Muscle layer of colon (tissue), 2 donors: ENCODE data around the gene DYDC2.
"Not testable (repeated sequence)": the region's sequence is repeated elsewhere in the genome, so short reads cannot be mapped to it uniquely, and the experiment has no call there.

Source experiments
- H3K27ac ChIP-seq: one replicate; pipeline ENCODE4 v1.7.0; 2013; ENCODE audit warnings: low read depth, mild to moderate bottlenecking, low read length, moderate library complexity
- H3K27me3 ChIP-seq, 2 donors: one replicate each; pipeline ENCODE4 v1.7.0; 2013; ENCODE audit warnings: low read length in 2 of 2, mild to moderate bottlenecking in 2 of 2; ENCODE audit not compliant: insufficient read depth in 2 of 2, control insufficient read depth in 1 of 2
- H3K36me3 ChIP-seq: one replicate; pipeline ENCODE4 v1.7.0; 2013; ENCODE audit warnings: mild to moderate bottlenecking, low read length; ENCODE audit not compliant: insufficient read depth
- H3K4me1 ChIP-seq: one replicate; pipeline ENCODE4 v1.7.0; 2013; ENCODE audit warnings: mild to moderate bottlenecking, low read length; ENCODE audit not compliant: insufficient read depth
- H3K4me3 ChIP-seq, 2 donors: one replicate each; pipeline ENCODE4 v1.7.0; 2013; ENCODE audit warnings: low read length in 2 of 2, low read depth in 1 of 2, mild to moderate bottlenecking in 1 of 2, moderate library complexity in 1 of 2
- H3K9ac ChIP-seq: one replicate; pipeline ENCODE4 v1.7.0; 2013; ENCODE audit warnings: low read length
- H3K9me3 ChIP-seq: one replicate; pipeline ENCODE4 v1.7.0; 2013; ENCODE audit warnings: mild to moderate bottlenecking, low read length
- donor health status: abdominal sarcoma.
- donor health status: Adenocarcinoma of cecum.

Gene DYDC2

DNA sequence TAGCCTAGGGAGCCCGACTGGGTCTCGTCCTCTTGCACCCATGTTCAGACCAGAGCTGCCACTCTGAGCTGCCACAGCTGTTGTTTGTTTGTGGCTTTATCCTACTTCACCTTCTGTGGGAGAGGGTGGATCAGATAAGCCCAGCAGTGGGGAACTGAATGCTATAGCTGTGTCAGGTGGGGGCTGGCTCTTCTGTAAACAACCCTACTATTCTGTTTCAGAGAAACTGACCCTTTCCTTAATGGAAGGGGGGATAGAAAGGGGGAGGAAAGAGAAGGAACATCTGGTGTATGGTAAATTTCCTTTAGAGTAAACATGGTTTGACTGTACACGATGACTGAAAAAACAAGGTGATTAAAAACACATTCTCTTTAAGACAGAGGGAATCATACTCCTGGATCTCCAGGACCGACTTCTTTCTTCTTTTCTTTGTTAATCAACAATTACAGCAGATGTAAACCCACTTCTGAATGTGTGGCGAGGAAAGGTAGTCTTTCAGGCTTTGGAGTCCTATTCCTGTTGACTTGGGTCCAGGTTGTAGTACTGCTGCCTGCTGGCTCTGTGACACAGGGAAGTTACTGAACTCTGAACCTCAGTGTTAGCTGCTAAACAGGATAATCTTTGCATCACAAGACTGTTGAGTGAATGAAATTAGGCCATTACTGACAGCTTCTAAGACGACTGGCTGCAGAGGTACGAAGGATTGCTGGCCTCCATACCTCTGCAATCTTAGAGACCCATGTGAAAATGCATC, 57.7 kb downstream of the DYDC2 start:
- Histone ChIP-seq H3K27ac (peak overlapping the region; percentile 82), H3K4me1 (peaks cover 73% of the 10 kb centered on the region), H3K27me3 (no peaks in the 10 kb centered on the region), H3K36me3 (no peaks in the 10 kb centered on the region), H3K4me3 (no peak overlapping the region), H3K9ac (no peak overlapping the region), H3K9me3 (no peaks in the 10 kb centered on the region)

DNA sequence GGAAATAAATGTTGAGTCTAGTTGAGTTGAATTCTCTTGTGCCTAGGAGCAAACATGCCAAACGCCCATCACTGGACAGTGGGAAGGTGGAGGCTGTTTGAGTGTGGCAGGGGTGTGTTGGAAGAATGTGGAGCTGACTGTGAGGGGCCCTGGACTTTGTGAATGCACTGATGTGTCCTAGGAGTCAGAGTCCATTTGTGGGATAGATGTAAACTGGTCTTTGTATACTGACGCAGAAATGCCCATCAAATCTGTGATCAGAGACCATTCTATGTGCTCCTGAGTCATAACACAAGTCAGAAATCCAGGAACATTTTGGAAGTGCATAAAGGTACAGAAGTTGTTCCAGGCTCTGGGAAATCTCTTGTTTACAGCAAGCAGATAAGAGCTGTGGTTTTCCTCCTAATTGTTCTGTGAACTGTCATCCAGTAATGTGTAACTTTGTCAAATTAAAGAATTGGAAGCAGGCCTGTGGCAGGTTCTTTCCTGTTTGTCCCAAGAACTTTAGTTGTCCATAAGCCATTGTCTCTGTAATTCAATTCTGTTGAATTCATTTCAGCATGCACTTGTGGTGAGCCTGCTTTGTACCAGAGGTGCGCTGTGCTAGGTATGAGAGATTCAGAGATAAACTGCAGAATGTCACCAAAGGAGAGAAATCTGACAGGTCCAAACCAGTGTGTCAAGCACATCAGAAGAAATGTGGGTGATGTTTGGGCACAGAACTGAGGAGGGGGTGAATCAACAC, 59.3 kb downstream of the DYDC2 start:
- Histone ChIP-seq H3K9me3 (no peaks in the 10 kb centered on the region), H3K4me3 (peak overlapping the region in 1 of 2 donors; percentile 29), H3K36me3 (peaks cover 2% of the 10 kb centered on the region), H3K27me3 (no peaks in the 10 kb centered on the region), H3K9ac (peak overlapping the region; percentile 23), H3K27ac (peak overlapping the region; percentile 82), H3K4me1 (peaks cover 58% of the 10 kb centered on the region)

GRCh38 chr10:80416479-80417098, 60.0 kb downstream of the DYDC2 start:
- H3K9me3 ChIP-seq: no peaks in the 10 kb centered on the region
- peak overlapping the region; percentile 82 for H3K27ac ChIP-seq
- H3K36me3 ChIP-seq: peaks cover 5% of the 10 kb centered on the region
- H3K4me3 ChIP-seq: peak overlapping the region in 1 of 2 donors; percentile 29
- H3K4me1 ChIP-seq: peaks cover 51% of the 10 kb centered on the region
- H3K27me3 ChIP-seq: no peaks in the 10 kb centered on the region
- peak overlapping the region; percentile 23 for H3K9ac ChIP-seq

DNA sequence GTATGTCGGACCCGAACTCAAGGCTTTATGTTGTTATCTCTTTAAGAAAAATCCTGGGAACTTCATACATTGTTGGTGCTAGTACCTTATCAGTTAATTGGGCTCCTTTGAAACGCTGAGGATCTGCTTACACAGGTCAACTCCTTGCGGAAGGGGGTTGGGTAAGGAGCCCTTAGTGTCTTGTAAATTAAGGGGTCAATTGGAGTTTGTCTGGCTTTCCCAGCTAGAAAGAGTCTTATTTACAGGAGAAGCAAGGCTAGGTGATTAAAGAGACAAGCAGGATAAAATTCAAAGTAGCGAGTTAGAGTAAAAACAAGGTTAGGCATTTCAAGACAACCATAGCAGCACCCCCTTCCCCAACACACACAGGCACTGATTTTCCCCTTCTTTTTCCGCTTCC, 60.7 kb downstream of the DYDC2 start:
- not testable (repeated sequence) for H3K27ac ChIP-seq, H3K36me3 ChIP-seq, H3K4me3 ChIP-seq, H3K9me3 ChIP-seq, H3K27me3 ChIP-seq, H3K9ac ChIP-seq
- peaks cover 45% of the 10 kb centered on the region for H3K4me1 ChIP-seq
